HFFc6 (cell line): ENCODE measurements around the gene LRRN3. TPM values are rescaled to one million over a fixed set of nuclear protein-coding genes. Genes with fewer than 3 reads are reported as not detected.

Experiments
- DNase-seq: peaks from one replicate; pipeline ENCODE4 v3.0.0-alpha.2; 2018
- H3K27ac Mint-ChIP-seq: 2 replicates; pipeline ENCODE4 v1.8.0; 2020; ENCODE audit warnings: mild to moderate bottlenecking, mixed read lengths
- H3K27me3 Mint-ChIP-seq: 2 replicates; pipeline ENCODE4 v1.8.0; 2021; ENCODE audit warnings: mild to moderate bottlenecking, moderate library complexity, mixed read lengths; ENCODE audit not compliant: insufficient read depth
- H3K36me3 Mint-ChIP-seq: 2 replicates; pipeline ENCODE4 v1.8.0; 2021; ENCODE audit warnings: low read depth, mixed read lengths
- H3K4me1 Mint-ChIP-seq: 2 replicates; pipeline ENCODE4 v1.8.0; 2020; ENCODE audit warnings: low read depth, mixed read lengths
- H3K4me3 Mint-ChIP-seq: 2 replicates; pipeline ENCODE4 v1.8.0; 2020; ENCODE audit warnings: mild to moderate bottlenecking, moderate library complexity, mixed read lengths
- H3K9me3 Mint-ChIP-seq: 2 replicates; pipeline ENCODE4 v1.8.0; 2020; ENCODE audit warnings: mild to moderate bottlenecking, mixed read lengths
- CTCF ChIP-seq: fragments of 200-600 bp; sonication (generic); IDR thresholded peaks from 2 replicates; pipeline ENCODE4 v1.5.0; 2021; ENCODE audit warnings: antibody characterized with exemption, mild to moderate bottlenecking
- total RNA-seq, 6 experiments: library from RNA; stranded (reverse); fragmentation: NEBNext Ultra II Directional; extraction: Animal tissue kit (Norgen Biotek cat#: 25700); gene quantifications; 2 replicates in 1 of 6; 3 replicates in 5 of 6; pipeline ENCODE4 v1.2.3, GENCODE V29; 2021

LRRN3 gene
- total RNA-seq, 6 experiments from 2014 or later = 13.7 to 42.0 (median 35.5) TPM

GRCh38 chr7:111083413-111083812, 7.5 kb upstream of the LRRN3 start:
- H3K27me3 Mint-ChIP-seq = no peaks in the 10 kb centered on the region
- H3K9me3 Mint-ChIP-seq = no peaks in the 10 kb centered on the region
- peak overlapping the region; percentile 50; the same call in 1 of the 2 replicates for H3K27ac Mint-ChIP-seq
- H3K36me3 Mint-ChIP-seq = no peaks in the 10 kb centered on the region; the same call in 1 of the 2 replicates
- H3K4me3 Mint-ChIP-seq = no peak overlapping the region
- peaks cover 43% of the 10 kb centered on the region for H3K4me1 Mint-ChIP-seq
- no peak for DNase-seq
- TF ChIP-seq CTCF = no peak

- no peak for TF ChIP-seq CTCF
- H3K4me3 Mint-ChIP-seq = no peak overlapping the region
- H3K9me3 Mint-ChIP-seq = no peaks in the 10 kb centered on the region
- no peaks in the 10 kb centered on the region for H3K27me3 Mint-ChIP-seq
- no peak for DNase-seq
- H3K36me3 Mint-ChIP-seq = no peaks in the 10 kb centered on the region; the same call in 1 of the 2 replicates
- peaks cover 43% of the 10 kb centered on the region for H3K4me1 Mint-ChIP-seq
- no peak overlapping the region for H3K27ac Mint-ChIP-seq
These were observed 5.6 kb upstream of the LRRN3 start for GRCh38 chr7:111085356-111085755.

GRCh38 chr7:111086532-111086931, 4.4 kb upstream of the LRRN3 start:
- Mint-ChIP-seq H3K9me3 (no peaks in the 10 kb centered on the region), H3K27ac (no peak overlapping the region), H3K4me1 (peaks cover 45% of the 10 kb centered on the region), H3K4me3 (no peak overlapping the region), H3K36me3 (no peaks in the 10 kb centered on the region; the same call in 1 of the 2 replicates), H3K27me3 (no peaks in the 10 kb centered on the region)
- no peak for TF ChIP-seq CTCF
- no peak for DNase-seq

GRCh38 chr7:111088328-111088727, 2.6 kb upstream of the LRRN3 start:
- no peaks in the 10 kb centered on the region for H3K27me3 Mint-ChIP-seq
- DNase-seq = no peak
- H3K4me3 Mint-ChIP-seq = no peak overlapping the region
- no peaks in the 10 kb centered on the region for H3K9me3 Mint-ChIP-seq
- H3K27ac Mint-ChIP-seq = no peak overlapping the region
- H3K36me3 Mint-ChIP-seq = no peaks in the 10 kb centered on the region; the same call in 1 of the 2 replicates
- peaks cover 45% of the 10 kb centered on the region for H3K4me1 Mint-ChIP-seq
- no peak for TF ChIP-seq CTCF

- peak; percentile 92 for TF ChIP-seq CTCF
- no peaks in the 10 kb centered on the region for H3K27me3 Mint-ChIP-seq
- no peaks in the 10 kb centered on the region; the same call in none of the 2 replicates for H3K36me3 Mint-ChIP-seq
- peaks cover 46% of the 10 kb centered on the region for H3K4me1 Mint-ChIP-seq
- DNase-seq = peak; percentile 40
- no peak overlapping the region for H3K27ac Mint-ChIP-seq
- H3K4me3 Mint-ChIP-seq = no peak overlapping the region
- H3K9me3 Mint-ChIP-seq = no peaks in the 10 kb centered on the region
These were observed 1.0 kb upstream of the LRRN3 start for GRCh38 chr7:111089822-111090426.
